HCT116 (cell line): Measurements from ENCODE around the gene DYNLT2B. TPM values are rescaled to one million over a fixed set of nuclear protein-coding genes. Genes with fewer than 3 reads are reported as not detected.
A peak's percentile ranks its signal among the peaks of the same experiment; 100 is the strongest.
"Not testable (repeated sequence)": the region's sequence is repeated elsewhere in the genome, so short reads cannot be mapped to it uniquely, and the experiment has no call there.

Experiments
- ATAC-seq: fragments of 200-7000 bp; cut with Tn5 transposase; 2 replicates; pipeline ENCODE4 v1.9.1; 2020; ENCODE audit warnings: mild to moderate bottlenecking, moderate library complexity
- BruUV-seq: library from RNA; stranded (reverse); fragments of 400-500 nt; replicated peaks from 2 replicates; lab custom pipeline; 2021; lab: Mats Ljungman, UMichigan
- CTCF ChIA-PET: fragments of 300-600 bp; sonication (Branson Sonifier 250); formaldehyde crosslinking; loops from one replicate; lab custom pipeline; 2021; ENCODE audit warnings: antibody characterized with exemption; lab: Charles Lee
- POLR2A ChIA-PET: fragments of 300-600, 350-600 bp; sonication (Branson Sonifier 250); formaldehyde crosslinking; loops from one replicate; lab custom pipeline; 2021; ENCODE audit warnings: antibody characterized with exemption; lab: Charles Lee
- RAD21 ChIA-PET, 2 experiments: fragments of 300-600 bp; sonication (Branson Sonifier 250); formaldehyde crosslinking; loops; one replicate each; lab custom pipeline; 2023; ENCODE audit warnings: low total read pairs in 2 of 2; ENCODE audit not compliant: uncharacterized antibody in 2 of 2, unreplicated experiment in 2 of 2, low non-redundant PET in 1 of 2; lab: Charles Lee
- DNase-seq: peaks from one replicate; pipeline ENCODE4 v3.0.0-alpha.2; 2010; ENCODE audit warnings: low read depth, low spot score
- H2AFZ ChIP-seq: fragments of 200-600 bp; shearing (Covaris generic), sonication (generic); 2 replicates; pipeline ENCODE4 v1.6.1; 2017; ENCODE audit warnings: low read depth, mixed run types, mixed read lengths, antibody characterized with exemption, low read length; ENCODE audit not compliant: poor library complexity, severe bottlenecking
- H3K27ac ChIP-seq: 2 replicates; pipeline ENCODE4 v1.5.1; 2012; ENCODE audit warnings: low read depth, low read length
- H3K27me3 ChIP-seq: fragments of 200-600 bp; sonication (generic); 2 replicates; pipeline ENCODE4 v1.6.1; 2016; ENCODE audit warnings: mixed run types, low read length, mixed read lengths; ENCODE audit not compliant: insufficient read depth
- H3K36me3 ChIP-seq, 2 experiments: fragments of 200-500 bp in 1 of 2; fragments of 200-600 bp in 1 of 2; sonication (Bioruptor generic) in 1 of 2; sonication (generic) in 1 of 2; 2 replicates each; pipeline versions ENCODE4 v1.5.1 to v1.6.1; 2014 to 2016; ENCODE audit warnings: low read length in 2 of 2, inconsistent platforms in 1 of 2, mixed read lengths in 1 of 2, mixed run types in 1 of 2; ENCODE audit not compliant: insufficient read depth in 2 of 2, control insufficient read depth in 1 of 2
- H3K4me1 ChIP-seq, 2 experiments: fragments of 200-600 bp in 1 of 2; sonication (generic) in 1 of 2; 2 replicates each; pipeline versions ENCODE4 v1.5.1 to v1.6.1; 2012 to 2017; ENCODE audit warnings: low read length in 2 of 2, inconsistent platforms in 1 of 2, mild to moderate bottlenecking in 1 of 2, mixed read lengths in 1 of 2, mixed run types in 1 of 2, moderate library complexity in 1 of 2; ENCODE audit not compliant: insufficient read depth in 2 of 2, control insufficient read depth in 1 of 2
- H3K4me2 ChIP-seq: fragments of 200-600 bp; sonication (generic); 2 replicates; pipeline ENCODE4 v1.6.1; 2017; ENCODE audit warnings: mixed run types, low read length, mixed read lengths
- H3K4me3 ChIP-seq, 2 experiments: fragments of 200-600 bp in 1 of 2; sonication (generic) in 1 of 2; replicated peaks in 1 of 2; 2 replicates each; pipeline ENCODE4 v1.5.1; 2011 to 2016; ENCODE audit warnings: low read length in 2 of 2, control low read depth in 1 of 2, low read depth in 1 of 2, mild to moderate bottlenecking in 1 of 2, mixed read lengths in 1 of 2, mixed run types in 1 of 2
- H3K79me2 ChIP-seq: fragments of 200-600 bp; sonication (generic); 2 replicates; pipeline ENCODE4 v1.6.1; 2017; ENCODE audit warnings: mild to moderate bottlenecking, mixed run types, low read length, moderate library complexity, mixed read lengths; ENCODE audit not compliant: insufficient read depth
- H3K9ac ChIP-seq: fragments of 200-600 bp; sonication (generic); 2 replicates; pipeline ENCODE4 v1.6.1; 2016; ENCODE audit warnings: low read length, mixed read lengths
- H3K9me2 ChIP-seq: fragments of 200-600 bp; sonication (generic), shearing (Covaris generic); 2 replicates; pipeline ENCODE4 v1.6.1; 2017; ENCODE audit warnings: mixed run types, mild to moderate bottlenecking, moderate library complexity; ENCODE audit not compliant: insufficient read depth
- H3K9me3 ChIP-seq, 2 experiments: fragments of 200-500 bp in 1 of 2; fragments of 200-600 bp in 1 of 2; sonication (Bioruptor generic) in 1 of 2; sonication (generic) in 1 of 2; 2 replicates each; pipeline ENCODE4 v1.6.1; 2014 to 2017; ENCODE audit warnings: low read length in 2 of 2, mixed read lengths in 2 of 2, inconsistent platforms in 1 of 2, low read depth in 1 of 2, mild to moderate bottlenecking in 1 of 2, mixed run types in 1 of 2, moderate library complexity in 1 of 2; ENCODE audit not compliant: control insufficient read depth in 1 of 2, insufficient read depth in 1 of 2
- H4K20me1 ChIP-seq: fragments of 200-600 bp; sonication (generic), shearing (Covaris generic); 2 replicates; pipeline ENCODE4 v1.6.1; 2017; ENCODE audit warnings: mixed run types, mild to moderate bottlenecking, moderate library complexity; ENCODE audit not compliant: insufficient read depth
- EZH2phosphoT487 ChIP-seq: fragments of 200-600 bp; IDR thresholded peaks from 2 replicates; pipeline ENCODE4 v1.6.1; 2018; ENCODE audit warnings: antibody characterized with exemption, borderline replicate concordance
- FOSL1 ChIP-seq: IDR thresholded peaks from 2 replicates; pipeline ENCODE4 v1.6.1; 2012; ENCODE audit warnings: low read depth
- RAD21 ChIP-seq: IDR thresholded peaks from 2 replicates; pipeline ENCODE4 v1.6.1; 2012; ENCODE audit warnings: low read depth, mild to moderate bottlenecking
- REST ChIP-seq: IDR thresholded peaks from 2 replicates; pipeline ENCODE4 v1.6.1; 2012; ENCODE audit warnings: low read depth
- SRF ChIP-seq: IDR thresholded peaks from 2 replicates; pipeline ENCODE4 v1.6.1; 2012; ENCODE audit warnings: low read depth
- YY1 ChIP-seq: IDR thresholded peaks from 2 replicates; pipeline ENCODE4 v1.6.1; 2011; ENCODE audit warnings: low read length, low read depth, moderate library complexity, mild to moderate bottlenecking; ENCODE audit not compliant: insufficient replicate concordance; ENCODE audit errors: extremely low read depth
- ZBTB33 ChIP-seq: IDR thresholded peaks from 2 replicates; pipeline ENCODE4 v1.6.1; 2011; ENCODE audit warnings: mild to moderate bottlenecking, low read length, moderate library complexity; ENCODE audit not compliant: insufficient replicate concordance; ENCODE audit errors: extremely low read depth
- intact Hi-C: fragments of 100-400 bp; cut with micrococcal nuclease; formaldehyde crosslinking; loops from 2 replicates; pipeline ENCODE4 v1.10.0; 2022
- total RNA-seq: library from RNA; stranded (reverse); gene quantifications from one replicate; pipeline ENCODE4 v1.2.1, GENCODE V29; 2021; ENCODE audit not compliant: unreplicated experiment

DYNLT2B gene
- total RNA-seq, 1 experiment from 2014 or later = 9.7 TPM

- no TSS peak for BruUV-seq
- CTCF ChIA-PET = no interaction called here
These were observed 3.4 kb downstream of the DYNLT2B start for GRCh38 chr3:196314597-196314996.

GRCh38 chr3:196314086-196314485, 4.0 kb downstream of the DYNLT2B start:
- intact Hi-C loops = loop anchor here (10.0 kb wide), 1 partner anchor 191 kb away; the partner anchor contains the start of gene RNF168
- H3K9ac ChIP-seq, H3K27ac ChIP-seq, DNase-seq, BruUV-seq, H2AFZ ChIP-seq, H3K36me3 ChIP-seq, ATAC-seq, H3K9me3 ChIP-seq, H4K20me1 ChIP-seq, CTCF ChIA-PET, H3K4me3 ChIP-seq, RAD21 ChIA-PET, H3K9me2 ChIP-seq, POLR2A ChIA-PET, H3K27me3 ChIP-seq: not testable (repeated sequence)
- peak overlapping the region; percentile 32 for H3K4me2 ChIP-seq
- H3K4me1 ChIP-seq = peaks cover 3 to 27% of the 10 kb centered on the region in 2 experiments; a peak in 3 of 4 replicates
- H3K79me2 ChIP-seq = peaks cover 13% of the 10 kb centered on the region

More at GRCh38 chr3:196314597-196314996, 3.4 kb downstream of the DYNLT2B start:
- Histone ChIP-seq H4K20me1 (no peaks in the 10 kb centered on the region), H3K79me2 (peaks cover 13% of the 10 kb centered on the region), H3K9me2 (no peaks in the 10 kb centered on the region), H2AFZ (no peak overlapping the region), H3K27ac (no peak overlapping the region), H3K9ac (no peak overlapping the region), H3K4me1 (peaks cover 5 to 32% of the 10 kb centered on the region in 2 experiments; a peak in 3 of 4 replicates), H3K27me3 (no peaks in the 10 kb centered on the region), H3K4me2 (peak overlapping the region; percentile 32; the same call in 1 of the 2 replicates), H3K36me3 (no peaks in the 10 kb centered on the region), H3K4me3 (no peak overlapping the region), H3K9me3 (no peaks in the 10 kb centered on the region)
- TF ChIP-seq YY1 (no peak), RAD21 (no peak), SRF (no peak), REST (no peak), ZBTB33 (no peak), EZH2phosphoT487 (no peak), FOSL1 (no peak)
- ATAC-seq (no peak), DNase-seq (no peak)
- ChIA-PET RAD21 (no interaction called here), POLR2A (no interaction called here)
- intact Hi-C loops = loop anchor here (10.0 kb wide), 1 partner anchor 190 kb away; the partner anchor contains the start of gene RNF168

- H3K4me1 ChIP-seq, DNase-seq, BruUV-seq, CTCF ChIA-PET, H3K9ac ChIP-seq, H3K9me2 ChIP-seq, H3K9me3 ChIP-seq, H4K20me1 ChIP-seq, H3K27me3 ChIP-seq, H3K36me3 ChIP-seq, H3K27ac ChIP-seq, POLR2A ChIA-PET, ATAC-seq, H3K79me2 ChIP-seq, intact Hi-C loops, RAD21 ChIA-PET, H3K4me2 ChIP-seq, H3K4me3 ChIP-seq, H2AFZ ChIP-seq: not testable (repeated sequence)
These were observed 15.1 kb downstream of the DYNLT2B start for GRCh38 chr3:196302960-196303359.
